Body of pancreas (tissue), 4 donors: ENCODE results near the gene GH1. TPM values are rescaled to one million over a fixed set of nuclear protein-coding genes. Genes with fewer than 3 reads are reported as not detected.
"Not testable (repeated sequence)": the region's sequence is repeated elsewhere in the genome, so short reads cannot be mapped to it uniquely, and the experiment has no call there.

Experiments used
- ATAC-seq: fragments of 150-250 bp; one replicate; pipeline ENCODE4 v1.9.1; 2016
- DNase-seq, 4 donors: peaks; one replicate each; pipeline ENCODE4 v3.0.0-alpha.2; 2019
- H3K27ac ChIP-seq, 4 donors: fragments of 200-600 bp; sonication (generic); 1 replicate in 3 of 4; 2 replicates in 1 of 4; pipeline versions ENCODE4 v1.5.1 to v1.6.1; 2016 to 2019; ENCODE audit warnings: mild to moderate bottlenecking in 1 of 4, mixed read lengths in 1 of 4, moderate library complexity in 1 of 4
- H3K27me3 ChIP-seq, 2 donors: fragments of 200-600 bp; sonication (generic); one replicate each; pipeline ENCODE4 v1.6.0; 2016; ENCODE audit warnings: mild to moderate bottlenecking in 1 of 2
- H3K36me3 ChIP-seq, 2 donors: fragments of 200-600 bp; sonication (generic); replicated peaks in 1 of 2; 2 replicates each; pipeline ENCODE4 v1.5.1; 2016; ENCODE audit warnings: low read depth in 2 of 2; ENCODE audit not compliant: insufficient read depth in 1 of 2
- H3K4me1 ChIP-seq: fragments of 200-600 bp; sonication (generic); one replicate; pipeline ENCODE4 v1.6.0; 2016
- H3K4me3 ChIP-seq, 2 donors: fragments of 200-600 bp; sonication (generic); 1 replicate in 1 of 2; 2 replicates in 1 of 2; pipeline ENCODE4 v1.5.1; 2016 to 2019
- H3K9me3 ChIP-seq, 3 donors: fragments of 200-600 bp; sonication (generic); 1 replicate in 2 of 3; 2 replicates in 1 of 3; pipeline ENCODE4 v1.5.1; 2016
- POLR2A ChIP-seq, 3 donors: fragments of 450-650 bp; IDR thresholded peaks; one replicate each; pipeline ENCODE4 v1.6.1; 2016; ENCODE audit warnings: antibody characterized with exemption in 3 of 3, mild to moderate bottlenecking in 2 of 3
- WGBS, 2 donors: methylation state at CpG; one replicate each; pipeline ENCODE4 v1.1.5; 2017; 5-methylcytosine and 5-hydroxymethylcytosine counted together
- intact Hi-C: fragments of 100-400 bp; cut with DNase I; formaldehyde crosslinking; loops from one replicate; pipeline ENCODE4 v1.15.1; 2023
- total RNA-seq, 2 donors: library from RNA; depleted of rRNA; stranded (reverse); fragments of >200 nt; gene quantifications; one replicate each; pipeline ENCODE4 v1.1.0, GENCODE V29; 2016
- TF ChIP-seq, protein P1 (sequence below), 7 experiments: fragments of 450-650 bp in 4 of 7; fragments of 200-600 bp in 3 of 7; sonication (generic) in 3 of 7; IDR thresholded peaks; one replicate each; pipeline ENCODE4 v1.5.1; 2016 to 2019; ENCODE audit warnings: antibody characterized with exemption in 7 of 7

The GH1 gene
- total RNA-seq, 2 donors from 2014 or later, result not detected

DNA sequence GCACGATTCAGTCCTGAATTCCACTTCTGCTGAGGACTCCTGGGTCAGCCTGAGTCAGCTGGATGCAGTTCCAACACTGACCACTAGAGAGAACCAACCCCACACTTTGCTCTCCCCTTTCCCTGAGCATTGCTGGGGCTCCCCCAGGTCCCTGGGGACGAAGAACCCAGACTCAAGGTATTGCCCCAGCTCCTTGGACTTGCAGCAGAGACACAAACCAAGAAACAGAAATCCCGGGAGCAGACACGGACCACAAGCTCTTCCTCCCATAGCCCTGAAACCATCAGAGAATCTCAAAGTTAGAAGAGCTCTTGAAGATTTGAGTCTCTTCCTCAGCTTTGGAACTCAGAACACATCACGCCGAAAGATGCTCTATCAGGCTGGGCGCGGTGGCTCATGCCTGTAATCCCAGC, 678 bp upstream of the GH1 start:
- Histone ChIP-seq H3K36me3 (no peaks in the 10 kb centered on the region), H3K27me3 (no peaks in the 10 kb centered on the region), H3K4me3 (no peak overlapping the region), H3K27ac (no peak overlapping the region), H3K9me3 (no peaks in the 10 kb centered on the region), H3K4me1 (no peaks in the 10 kb centered on the region)
- WGBS, 2 donors, result 25 to 35% methylated on average over 7 to 8 of the region's 8 CpGs
- DNase-seq (peak; percentile 59 to 67 (median 61)), ATAC-seq (peak; percentile 87)
- TF ChIP-seq, protein P1, sequence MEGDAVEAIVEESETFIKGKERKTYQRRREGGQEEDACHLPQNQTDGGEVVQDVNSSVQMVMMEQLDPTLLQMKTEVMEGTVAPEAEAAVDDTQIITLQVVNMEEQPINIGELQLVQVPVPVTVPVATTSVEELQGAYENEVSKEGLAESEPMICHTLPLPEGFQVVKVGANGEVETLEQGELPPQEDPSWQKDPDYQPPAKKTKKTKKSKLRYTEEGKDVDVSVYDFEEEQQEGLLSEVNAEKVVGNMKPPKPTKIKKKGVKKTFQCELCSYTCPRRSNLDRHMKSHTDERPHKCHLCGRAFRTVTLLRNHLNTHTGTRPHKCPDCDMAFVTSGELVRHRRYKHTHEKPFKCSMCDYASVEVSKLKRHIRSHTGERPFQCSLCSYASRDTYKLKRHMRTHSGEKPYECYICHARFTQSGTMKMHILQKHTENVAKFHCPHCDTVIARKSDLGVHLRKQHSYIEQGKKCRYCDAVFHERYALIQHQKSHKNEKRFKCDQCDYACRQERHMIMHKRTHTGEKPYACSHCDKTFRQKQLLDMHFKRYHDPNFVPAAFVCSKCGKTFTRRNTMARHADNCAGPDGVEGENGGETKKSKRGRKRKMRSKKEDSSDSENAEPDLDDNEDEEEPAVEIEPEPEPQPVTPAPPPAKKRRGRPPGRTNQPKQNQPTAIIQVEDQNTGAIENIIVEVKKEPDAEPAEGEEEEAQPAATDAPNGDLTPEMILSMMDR (IDR thresholded peaks at IDR 0.05), result peak; percentile 79 to 96 (median 92)
- TF ChIP-seq POLR2A (IDR thresholded peaks at IDR 0.05), result no peak
- intact Hi-C loops, result loop anchor here (10.0 kb wide), 1 partner anchor 345 kb away; the partner anchor contains the start of gene TEX2

- ATAC-seq (no peak), DNase-seq (peak in 1 of 4 donors; percentile 11)
- H3K9me3 ChIP-seq, result no peaks in the 10 kb centered on the region
- H3K27ac ChIP-seq, result no peak overlapping the region
- TF ChIP-seq, protein P1 (IDR thresholded peaks at IDR 0.05), result no peak
- TF ChIP-seq POLR2A (IDR thresholded peaks at IDR 0.05), result no peak
- WGBS, 2 donors, result 51 to 77% methylated on average over 5 to 6 of the region's 10 CpGs
- intact Hi-C loops, result loop anchor here (10.0 kb wide), 1 partner anchor 346 kb away; the partner anchor contains the start of gene TEX2
- no peak overlapping the region for H3K4me3 ChIP-seq
- H3K4me1 ChIP-seq, result no peaks in the 10 kb centered on the region
- H3K36me3 ChIP-seq, result no peaks in the 10 kb centered on the region
- H3K27me3 ChIP-seq, result no peaks in the 10 kb centered on the region
These were observed 334 bp downstream of the GH1 start for GRCh38 chr17:63918305-63918704.

DNA sequence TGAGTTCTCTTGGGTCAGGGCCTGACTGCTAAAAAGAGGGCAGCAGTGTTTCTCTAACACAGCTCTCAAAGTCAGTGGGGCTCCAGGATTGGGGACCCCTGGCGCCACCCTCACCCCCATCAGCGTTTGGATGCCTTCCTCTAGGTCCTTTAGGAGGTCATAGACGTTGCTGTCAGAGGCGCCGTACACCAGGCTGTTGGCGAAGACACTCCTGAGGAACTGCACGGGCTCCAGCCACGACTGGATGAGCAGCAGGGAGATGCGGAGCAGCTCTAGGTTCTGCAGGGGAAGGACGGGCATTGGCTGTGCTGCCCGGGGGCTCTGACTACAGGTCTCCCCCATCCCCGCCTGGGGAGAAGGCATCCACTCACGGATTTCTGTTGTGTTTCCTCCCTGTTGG, 993 bp downstream of the GH1 start:
- intact Hi-C loops, result loop anchor here (10.0 kb wide), 1 partner anchor 347 kb away; the partner anchor contains the start of gene TEX2
- peak in 1 of 4 donors; percentile 10 for DNase-seq
- H3K36me3 ChIP-seq, result no peaks in the 10 kb centered on the region

GRCh38 chr17:63917206-63917605, 1.4 kb downstream of the GH1 start:
- not testable (repeated sequence) for H3K4me1 ChIP-seq, H3K9me3 ChIP-seq, H3K4me3 ChIP-seq, DNase-seq, ATAC-seq, H3K27me3 ChIP-seq, H3K27ac ChIP-seq, H3K36me3 ChIP-seq
- 77 to 84% methylated on average over 8 to 11 of the region's 11 CpGs for WGBS, 2 donors
- intact Hi-C loops, result loop anchor here (10.0 kb wide), 1 partner anchor 348 kb away; the partner anchor contains the start of gene TEX2

More for the DNA sequence above, 993 bp downstream of the GH1 start:
- 66 to 67% methylated on average over 11 to 13 of the region's 13 CpGs for WGBS, 2 donors
- Histone ChIP-seq H3K4me3 (no peak overlapping the region), H3K4me1 (no peaks in the 10 kb centered on the region), H3K27ac (no peak overlapping the region), H3K9me3 (no peaks in the 10 kb centered on the region), H3K27me3 (no peaks in the 10 kb centered on the region)
- TF ChIP-seq, protein P1 (IDR thresholded peaks at IDR 0.05), result no peak
- TF ChIP-seq POLR2A (IDR thresholded peaks at IDR 0.05), result no peak
- no peak for ATAC-seq

- DNase-seq (peak in 1 of 4 donors; percentile 4), ATAC-seq (no peak)
- intact Hi-C loops, result loop anchor here (10.0 kb wide), 1 partner anchor 348 kb away; the partner anchor contains the start of gene TEX2
These were observed 2.0 kb downstream of the GH1 start for GRCh38 chr17:63916566-63917185.

DNA sequence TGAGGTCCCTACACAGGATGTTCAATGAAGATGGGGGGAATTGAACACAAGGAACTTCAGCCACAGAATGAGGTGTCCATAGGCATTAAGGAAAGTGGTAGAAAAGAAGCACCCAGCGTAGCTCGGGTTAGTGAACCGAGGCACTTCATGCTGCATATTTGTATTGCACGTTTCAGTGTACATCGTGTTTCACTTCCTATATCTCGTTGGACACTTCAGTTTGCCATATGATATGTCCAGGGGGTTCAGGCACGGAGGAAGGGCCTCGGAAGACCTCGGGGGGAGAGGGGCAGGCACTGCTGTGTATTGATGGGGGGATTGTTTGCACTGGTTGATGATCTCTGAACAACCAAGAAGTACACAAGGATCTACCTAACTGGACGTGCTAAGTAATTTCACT, 2.9 kb downstream of the GH1 start:
- DNase-seq, H3K4me3 ChIP-seq, ATAC-seq, H3K27ac ChIP-seq, H3K36me3 ChIP-seq, H3K9me3 ChIP-seq, H3K27me3 ChIP-seq, H3K4me1 ChIP-seq: not testable (repeated sequence)
- intact Hi-C loops, result loop anchor here (10.0 kb wide), 1 partner anchor 349 kb away; the partner anchor contains the start of gene TEX2
- 52% methylated on average over 10 of the region's 10 CpGs for WGBS, 2 donors

More at GRCh38 chr17:63916566-63917185, 2.0 kb downstream of the GH1 start:
- H3K27me3 ChIP-seq, result no peaks in the 10 kb centered on the region
- 72 to 77% methylated on average over 12 of the region's 12 CpGs for WGBS, 2 donors
- H3K9me3 ChIP-seq, result no peaks in the 10 kb centered on the region
- H3K27ac ChIP-seq, result no peak overlapping the region
- no peaks in the 10 kb centered on the region for H3K4me1 ChIP-seq
- no peak overlapping the region for H3K4me3 ChIP-seq
- H3K36me3 ChIP-seq, result no peaks in the 10 kb centered on the region
- TF ChIP-seq POLR2A (IDR thresholded peaks at IDR 0.05), result no peak
- TF ChIP-seq, protein P1 (IDR thresholded peaks at IDR 0.05), result no peak
